SK-N-SH treated with all-trans-retinoic acid at 6 μM for 48 hours (cell line): Measurements from ENCODE around the gene TEX35.

Source experiments
- ARNTL ChIP-seq: fragments of 450-650 bp; formaldehyde crosslinking; IDR thresholded peaks from 2 replicates; pipeline ENCODE4 v1.5.0; 2020; ENCODE audit warnings: low read depth, mild to moderate bottlenecking, moderate library complexity, borderline replicate concordance
- CSDC2 ChIP-seq: fragments of 250-450 bp; sonication (Bioruptor Pico); IDR thresholded peaks from 2 replicates; pipeline ENCODE4 v1.5.0; 2020; ENCODE audit warnings: mild to moderate bottlenecking, moderate library complexity
- PPARA ChIP-seq: fragments of 250-450 bp; sonication (Bioruptor Pico); IDR thresholded peaks from 2 replicates; pipeline ENCODE4 v1.5.0; 2020; ENCODE audit warnings: mild to moderate bottlenecking, borderline replicate concordance
- SNAI2 ChIP-seq: fragments of 250-450 bp; sonication (Bioruptor Pico); IDR thresholded peaks from 2 replicates; pipeline ENCODE4 v1.5.0; 2020; ENCODE audit warnings: mild to moderate bottlenecking, moderate library complexity
- ZC3H10 ChIP-seq: fragments of 250-450 bp; sonication (Bioruptor Pico); IDR thresholded peaks from 2 replicates; pipeline ENCODE4 v1.5.1; 2021; ENCODE audit warnings: mild to moderate bottlenecking, moderate library complexity
- ZFP30 ChIP-seq: fragments of 450-650 bp; formaldehyde crosslinking; IDR thresholded peaks from 2 replicates; pipeline ENCODE4 v1.5.0; 2022; ENCODE audit warnings: mild to moderate bottlenecking, moderate library complexity
- ZNF565 ChIP-seq: fragments of 450-650 bp; formaldehyde crosslinking; conservative IDR thresholded peaks from 2 replicates; pipeline ENCODE4 v1.5.0; 2020; ENCODE audit warnings: low read depth, mild to moderate bottlenecking, moderate library complexity
- ZNF70 ChIP-seq: fragments of 450-650 bp; formaldehyde crosslinking; IDR thresholded peaks from 2 replicates; pipeline ENCODE4 v1.5.0; 2020; ENCODE audit warnings: mild to moderate bottlenecking, moderate library complexity
- ZNF8 ChIP-seq: fragments of 450-650 bp; formaldehyde crosslinking; IDR thresholded peaks from 2 replicates; pipeline ENCODE4 v1.5.0; 2020; ENCODE audit warnings: mild to moderate bottlenecking, moderate library complexity

DNA sequence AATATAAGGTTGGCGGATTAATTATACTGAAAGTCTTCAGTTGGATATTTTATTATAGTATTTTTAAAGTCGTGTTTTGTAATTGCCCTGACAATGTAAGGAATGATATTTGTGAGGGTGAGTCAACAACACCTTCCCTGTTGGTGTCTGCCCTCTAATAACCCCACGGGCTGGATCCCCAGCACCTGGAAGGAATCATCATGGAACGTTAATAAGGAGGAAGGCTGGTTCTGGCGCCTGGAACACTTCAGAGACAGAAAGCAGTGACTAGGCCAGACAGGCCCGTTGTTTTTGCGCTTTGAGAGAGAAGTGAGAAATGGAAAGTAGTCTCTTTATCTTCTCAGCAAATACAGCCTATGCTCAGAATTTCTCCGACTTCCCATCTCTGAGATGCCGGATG, 31.6 kb downstream of the TEX35 start:
- TF ChIP-seq PPARA (CRISPR knock-in tag) (no peak), ZNF8 (CRISPR knock-in tag) (no peak), ARNTL (CRISPR knock-in tag) (no peak), CSDC2 (CRISPR knock-in tag) (no peak), ZC3H10 (CRISPR knock-in tag) (no peak), SNAI2 (CRISPR knock-in tag) (no peak), ZFP30 (CRISPR knock-in tag) (no peak), ZNF70 (CRISPR knock-in tag) (no peak), ZNF565 (no peak)
